Spinal cord (tissue), 10 donors: ENCODE data around the gene ZNF827. TPM values are rescaled to one million over a fixed set of nuclear protein-coding genes. Genes with fewer than 3 reads are reported as not detected.

Experiments used
- DNase-seq, 6 donors: peaks; one replicate each; pipeline versions ENCODE4 v3.0.0 to v3.0.0-alpha.2; 2013 to 2015; ENCODE audit warnings: low spot score in 6 of 6, low read depth in 4 of 6
- H3K27ac ChIP-seq: one replicate; pipeline ENCODE4 v1.5.1; 2013; ENCODE audit warnings: low read depth, low read length, control low read depth
- H3K27me3 ChIP-seq: one replicate; pipeline ENCODE4 v1.6.1; 2013; ENCODE audit warnings: low read length; ENCODE audit not compliant: control insufficient read depth, insufficient read depth
- H3K36me3 ChIP-seq: one replicate; pipeline ENCODE4 v1.6.1; 2013; ENCODE audit warnings: low read length; ENCODE audit not compliant: control insufficient read depth, insufficient read depth
- H3K4me1 ChIP-seq: one replicate; pipeline ENCODE4 v1.6.1; 2013; ENCODE audit warnings: low read length; ENCODE audit not compliant: control insufficient read depth, insufficient read depth
- H3K4me3 ChIP-seq: one replicate; pipeline ENCODE4 v1.5.1; 2013; ENCODE audit warnings: low read depth, low read length, control low read depth
- H3K9me3 ChIP-seq: one replicate; pipeline ENCODE4 v1.6.1; 2013; ENCODE audit warnings: low read length; ENCODE audit not compliant: control insufficient read depth, insufficient read depth
- WGBS: methylation state at CpG from one replicate; pipeline ENCODE4 v1.1.5; 2013; ENCODE audit warnings: missing lambda C conversion rate; ENCODE audit not compliant: insufficient coverage; 5-methylcytosine and 5-hydroxymethylcytosine counted together
- polyA plus RNA-seq, 2 donors: library from polyadenylated mRNA; unstranded; fragments of 120-200 nt; gene quantifications; one replicate each; pipeline ENCODE4 v1.2.1, GENCODE V29; 2013; ENCODE audit not compliant: insufficient read length in 2 of 2
- total RNA-seq, 2 donors: library from RNA; depleted of rRNA in 1 of 2; stranded (reverse); fragments of 120-200 nt in 1 of 2; fragments of >200 nt in 1 of 2; gene quantifications; one replicate each; pipeline versions ENCODE4 v1.2.3 to v1.2.4, GENCODE V29; 2013 to 2014
- donor health status: healthy.

ZNF827 gene
- total and polyA plus RNA-seq, 4 donors, result 22.3 to 33.6 (median 26.1) TPM

- WGBS, result no CpG with 5 or more reads among the region's 1 CpG
- Histone ChIP-seq H3K27ac (no peak overlapping the region), H3K4me3 (no peak overlapping the region), H3K27me3 (no peaks in the 10 kb centered on the region), H3K36me3 (no peaks in the 10 kb centered on the region), H3K4me1 (peaks cover 3% of the 10 kb centered on the region), H3K9me3 (no peaks in the 10 kb centered on the region)
- DNase-seq, result no peak
These were observed 123.0 kb downstream of the ZNF827 start for GRCh38 chr4:145815626-145816025.

DNA sequence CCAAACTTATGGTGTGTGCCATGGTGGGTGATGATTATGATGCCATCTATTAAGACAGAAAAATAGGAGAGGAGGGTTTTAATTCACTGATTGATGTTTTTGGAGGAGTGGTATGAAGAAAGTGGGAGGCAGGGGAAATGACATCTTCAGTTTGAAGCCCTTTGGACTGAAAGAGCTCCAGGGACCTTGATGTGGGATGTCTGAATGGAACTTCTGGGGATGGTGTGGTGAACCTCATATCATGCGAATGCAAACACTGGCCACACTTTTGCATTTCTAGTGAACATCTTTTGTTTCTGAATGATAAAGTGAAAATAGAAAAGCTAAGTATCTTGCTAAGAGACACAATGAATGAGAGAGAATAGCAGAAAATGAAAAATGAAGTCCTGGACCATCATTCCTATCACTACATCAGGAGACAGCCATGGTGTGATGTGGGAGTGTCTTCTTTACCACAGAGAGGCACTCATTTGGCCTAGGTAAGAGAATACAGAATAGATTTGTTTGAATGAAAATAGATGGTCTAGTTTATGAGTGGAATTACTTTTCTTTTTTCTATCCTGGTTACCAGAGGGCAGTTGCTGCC is 123.5 kb downstream of the ZNF827 start:
- Histone ChIP-seq H3K4me1 (peaks cover 3% of the 10 kb centered on the region), H3K36me3 (no peaks in the 10 kb centered on the region), H3K27ac (no peak overlapping the region), H3K9me3 (no peaks in the 10 kb centered on the region), H3K4me3 (no peak overlapping the region), H3K27me3 (no peaks in the 10 kb centered on the region)
- WGBS, result no CpG with 5 or more reads among the region's 1 CpG
- DNase-seq, result no peak

- DNase-seq, result no peak
- no peaks in the 10 kb centered on the region for H3K4me1 ChIP-seq
- H3K27ac ChIP-seq, result no peak overlapping the region
- H3K36me3 ChIP-seq, result no peaks in the 10 kb centered on the region
- WGBS, result 80% methylated on average over 1 of the region's 1 CpG
- H3K27me3 ChIP-seq, result no peaks in the 10 kb centered on the region
- H3K9me3 ChIP-seq, result no peaks in the 10 kb centered on the region
- H3K4me3 ChIP-seq, result no peak overlapping the region
These were observed 124.4 kb downstream of the ZNF827 start for GRCh38 chr4:145814246-145814645.

GRCh38 chr4:145812919-145813318 is 125.7 kb downstream of the ZNF827 start:
- no peak for DNase-seq
- Histone ChIP-seq H3K4me1 (no peaks in the 10 kb centered on the region), H3K27ac (no peak overlapping the region), H3K9me3 (no peaks in the 10 kb centered on the region), H3K4me3 (no peak overlapping the region), H3K36me3 (no peaks in the 10 kb centered on the region), H3K27me3 (no peaks in the 10 kb centered on the region)
- 82% methylated on average over 4 of the region's 8 CpGs for WGBS

DNA sequence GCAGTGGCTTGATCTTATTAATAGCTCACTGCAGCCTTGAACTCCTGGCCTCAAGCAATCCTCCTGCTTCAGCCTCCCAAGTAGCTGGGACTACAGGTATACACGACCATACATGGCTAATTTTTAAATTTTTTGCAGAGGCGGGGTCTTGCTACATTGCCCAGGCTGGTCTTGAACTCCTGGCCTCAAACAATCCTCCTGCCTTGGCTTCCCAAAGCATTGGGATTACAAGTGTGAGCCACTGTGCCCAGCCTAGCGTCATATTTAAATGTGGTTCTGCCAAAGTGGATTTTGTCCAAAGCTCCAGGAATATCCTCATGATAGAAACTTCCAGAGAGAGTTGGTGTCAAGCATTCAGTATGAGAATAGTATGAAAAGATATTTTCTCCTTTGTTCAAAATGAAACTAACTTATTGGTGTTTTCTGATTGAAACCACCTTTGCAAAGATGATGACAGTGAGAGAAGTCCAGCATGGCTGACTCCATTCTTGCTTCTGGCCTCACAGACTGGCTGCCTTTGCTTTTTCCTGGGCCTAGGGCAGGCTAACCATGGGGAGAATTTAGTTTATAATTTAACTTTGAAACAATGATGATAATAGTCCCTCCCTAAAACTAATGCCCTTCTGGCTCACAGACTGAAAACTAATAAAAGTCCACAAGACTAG is 129.6 kb downstream of the ZNF827 start:
- DNase-seq, result no peak

GRCh38 chr4:145808021-145808650 is 130.5 kb downstream of the ZNF827 start:
- H3K9me3 ChIP-seq, result no peaks in the 10 kb centered on the region
- WGBS, result 70% methylated on average over 2 of the region's 3 CpGs
- no peaks in the 10 kb centered on the region for H3K36me3 ChIP-seq
- no peaks in the 10 kb centered on the region for H3K4me1 ChIP-seq
- no peaks in the 10 kb centered on the region for H3K27me3 ChIP-seq
- DNase-seq, result peak in 1 of 6 donors; percentile 18
- no peak overlapping the region for H3K4me3 ChIP-seq
- H3K27ac ChIP-seq, result no peak overlapping the region

More for the DNA sequence above, 129.6 kb downstream of the ZNF827 start:
- H3K9me3 ChIP-seq, result no peaks in the 10 kb centered on the region
- H3K36me3 ChIP-seq, result no peaks in the 10 kb centered on the region
- no peaks in the 10 kb centered on the region for H3K4me1 ChIP-seq
- 100% methylated on average over 2 of the region's 3 CpGs for whole genome bisulfite sequencing
- H3K27me3 ChIP-seq, result no peaks in the 10 kb centered on the region
- H3K27ac ChIP-seq, result no peak overlapping the region
- no peak overlapping the region for H3K4me3 ChIP-seq

DNA sequence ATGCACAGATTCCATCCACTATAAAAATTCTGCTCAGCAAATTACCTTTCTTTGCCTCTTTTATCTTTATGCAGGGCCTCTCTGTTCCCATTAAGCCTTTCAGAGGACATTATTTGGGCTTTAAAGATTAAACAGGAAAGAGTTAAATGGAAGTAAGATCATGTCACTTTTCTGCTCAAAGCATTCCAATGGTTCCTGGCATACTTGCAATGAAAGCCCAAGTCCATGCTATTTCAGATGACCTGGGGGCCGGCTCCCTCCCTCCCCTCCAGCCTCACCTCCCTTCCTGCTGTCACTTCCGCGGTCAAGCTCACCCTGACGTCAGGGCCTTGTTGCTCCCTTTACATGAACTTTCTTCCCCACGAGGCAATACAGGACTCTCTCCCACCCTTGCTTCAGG is 133.1 kb downstream of the ZNF827 start:
- DNase-seq, result no peak
- 78% methylated on average over 5 of the region's 5 CpGs for WGBS
- H3K4me1 ChIP-seq, result no peaks in the 10 kb centered on the region
- no peaks in the 10 kb centered on the region for H3K9me3 ChIP-seq
- no peaks in the 10 kb centered on the region for H3K27me3 ChIP-seq
- H3K36me3 ChIP-seq, result no peaks in the 10 kb centered on the region
- no peak overlapping the region for H3K27ac ChIP-seq
- no peak overlapping the region for H3K4me3 ChIP-seq

DNA sequence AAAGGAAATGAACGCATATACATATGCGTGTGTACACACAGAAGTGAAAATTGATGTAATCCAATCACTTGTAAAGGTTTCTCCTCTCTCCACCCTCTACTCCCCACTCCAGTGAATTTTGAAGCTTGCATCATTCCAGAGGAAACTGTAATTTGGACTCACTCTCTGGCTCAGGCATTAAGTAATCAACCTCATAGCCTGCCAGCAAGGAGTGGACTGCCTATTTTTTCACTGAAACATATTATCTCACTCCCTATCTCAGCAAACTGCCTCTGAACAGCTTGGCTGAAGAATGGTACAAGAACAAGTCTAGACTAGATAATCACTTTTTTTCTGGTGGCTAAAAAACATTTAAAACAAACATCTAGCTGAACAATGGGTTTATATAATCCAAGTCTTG is 134.5 kb downstream of the ZNF827 start:
- H3K4me1 ChIP-seq, result no peaks in the 10 kb centered on the region
- peak in 2 of 6 donors; percentile 22 to 49 for DNase-seq
- H3K9me3 ChIP-seq, result no peaks in the 10 kb centered on the region
- no peak overlapping the region for H3K27ac ChIP-seq
- no peak overlapping the region for H3K4me3 ChIP-seq
- no CpG with 5 or more reads among the region's 2 CpGs for WGBS
- H3K27me3 ChIP-seq, result no peaks in the 10 kb centered on the region
- no peaks in the 10 kb centered on the region for H3K36me3 ChIP-seq

GRCh38 chr4:145799223-145799622 is 139.4 kb downstream of the ZNF827 start:
- no peak overlapping the region for H3K27ac ChIP-seq
- no peaks in the 10 kb centered on the region for H3K4me1 ChIP-seq
- no peak for DNase-seq
- H3K36me3 ChIP-seq, result no peaks in the 10 kb centered on the region
- H3K4me3 ChIP-seq, result no peak overlapping the region
- H3K27me3 ChIP-seq, result no peaks in the 10 kb centered on the region
- no peaks in the 10 kb centered on the region for H3K9me3 ChIP-seq
- WGBS, result no CpG with 5 or more reads among the region's 2 CpGs

DNA sequence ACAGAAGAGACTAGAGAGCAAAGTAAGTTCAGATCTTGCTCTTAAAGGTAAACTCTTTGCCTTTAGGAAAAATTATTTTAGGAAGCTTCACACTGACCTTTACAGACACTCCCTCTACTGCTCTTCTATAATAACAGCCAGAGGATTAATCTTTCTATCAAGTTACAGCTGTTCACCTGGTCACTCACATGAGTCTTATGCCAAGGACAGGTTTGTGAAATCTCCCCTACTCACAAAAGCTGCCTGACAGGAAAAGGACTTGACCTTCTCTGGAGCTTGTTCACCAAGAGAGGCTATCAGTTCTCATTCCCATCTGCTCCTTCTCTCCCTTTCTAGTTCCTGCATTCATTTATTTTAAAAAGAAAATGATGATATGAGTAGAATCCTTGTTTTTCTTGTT is 141.3 kb downstream of the ZNF827 start:
- no peak overlapping the region for H3K27ac ChIP-seq
- no peaks in the 10 kb centered on the region for H3K27me3 ChIP-seq
- H3K4me1 ChIP-seq, result no peaks in the 10 kb centered on the region
- no peak for DNase-seq
- no peaks in the 10 kb centered on the region for H3K36me3 ChIP-seq
- no peaks in the 10 kb centered on the region for H3K9me3 ChIP-seq
- H3K4me3 ChIP-seq, result no peak overlapping the region
